ENCODE data around the gene TRAF3IP1.
"Not testable (repeated sequence)": the region's sequence is repeated elsewhere in the genome, so short reads cannot be mapped to it uniquely, and the experiment has no call there.

Gene TRAF3IP1

DNA sequence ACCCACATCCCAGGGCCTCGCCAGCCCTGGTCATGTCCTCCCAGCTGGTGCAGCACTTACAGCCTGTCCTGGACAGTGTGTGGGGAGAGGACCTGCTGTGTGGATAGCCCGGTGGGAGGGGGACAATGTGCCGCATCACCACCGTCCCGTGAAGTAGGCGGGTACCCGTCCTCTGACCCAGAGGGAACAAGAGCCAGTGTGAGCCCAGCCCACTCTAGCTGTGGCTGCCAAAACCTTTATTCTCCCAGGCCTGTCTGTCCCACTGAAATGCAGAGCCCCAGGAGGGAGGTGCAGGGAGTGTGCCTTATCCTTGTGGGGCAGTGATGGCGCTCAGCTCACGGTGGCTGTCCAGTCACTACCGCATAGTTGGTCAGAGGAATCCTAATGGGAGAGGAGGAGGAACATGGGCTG, 1.7 kb downstream of the TRAF3IP1 start:
- no peaks in the 10 kb centered on the region for H3K9me3 ChIP-seq (ENCODE audit: insufficient read depth, low read length)
- TF ChIP-seq EZH2phosphoT487 (IDR thresholded peaks at IDR 0.05; ENCODE audit: low read depth), result no peak
- TF ChIP-seq CTCF (IDR thresholded peaks at IDR 0.05; ENCODE audit: low read depth, low read length), result no peak
- no peak overlapping the region for H3K9ac ChIP-seq (ENCODE audit: low read length)
- peaks cover 4% of the 10 kb centered on the region; the same call in 1 of the 2 replicates for H3K79me2 ChIP-seq (ENCODE audit: low read length)
- no peak overlapping the region for H3K4me3 ChIP-seq (ENCODE audit: low read length)
- no peaks in the 10 kb centered on the region for H3K27me3 ChIP-seq (ENCODE audit: low read depth, low read length)
- no peak overlapping the region for H2AFZ ChIP-seq (ENCODE audit: low read depth, low read length)
- no peak overlapping the region for H3K4me2 ChIP-seq (ENCODE audit: low read length)
- peaks cover 10% of the 10 kb centered on the region for H3K4me1 ChIP-seq (ENCODE audit: low read length)
- H3K36me3 ChIP-seq (replicated peaks; ENCODE audit: low read depth, low read length), result no peaks in the 10 kb centered on the region
- H3K27ac ChIP-seq (ENCODE audit: low read length), result no peak overlapping the region
- no peaks in the 10 kb centered on the region for H4K20me1 ChIP-seq (ENCODE audit: insufficient read depth, low read length)

DNA sequence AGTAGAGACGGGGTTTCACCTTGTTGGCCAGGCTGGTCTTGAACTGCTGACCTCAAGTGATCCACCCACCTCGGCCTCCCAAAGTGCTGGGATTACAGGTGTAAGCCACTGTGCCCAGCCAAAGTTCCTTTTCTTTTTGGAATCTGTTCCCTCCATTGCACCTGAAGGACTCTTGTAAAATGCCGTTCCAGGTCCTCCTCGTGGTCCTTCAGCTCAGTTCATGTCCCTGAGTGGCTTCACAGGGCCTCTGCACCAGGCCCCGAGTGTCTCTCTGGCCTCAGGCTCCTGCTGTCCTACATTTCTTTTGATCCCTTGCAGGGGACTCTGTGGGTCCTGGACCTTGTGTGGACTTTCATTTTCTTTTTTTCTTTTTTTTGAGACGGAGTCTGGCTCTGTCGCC, 3.9 kb downstream of the TRAF3IP1 start:
- not testable (repeated sequence) for H3K4me3 ChIP-seq (ENCODE audit: low read length)

DNA sequence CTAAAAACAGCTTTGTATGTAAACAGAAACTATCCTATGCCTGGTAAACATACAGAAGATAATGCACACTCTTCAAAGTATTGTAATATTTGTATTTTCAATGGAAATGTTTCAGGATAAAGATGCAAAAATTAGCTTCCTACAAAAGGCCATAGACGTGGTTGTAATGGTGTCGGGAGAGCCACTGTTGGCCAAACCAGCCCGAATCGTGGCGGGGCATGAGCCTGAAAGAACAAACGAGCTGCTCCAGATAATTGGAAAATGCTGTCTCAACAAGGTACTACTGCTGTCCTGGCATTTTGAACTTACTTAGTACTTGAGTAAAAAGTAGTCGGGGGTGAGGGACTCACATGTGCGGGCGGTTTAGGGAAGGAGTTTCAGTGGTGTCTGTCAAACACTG, 5.4 kb downstream of the TRAF3IP1 start:
- Histone ChIP-seq H4K20me1 (ENCODE audit: insufficient read depth, low read length) (no peaks in the 10 kb centered on the region), H3K9ac (ENCODE audit: low read length) (no peak overlapping the region), H3K4me2 (ENCODE audit: low read length) (no peak overlapping the region), H3K27me3 (ENCODE audit: low read depth, low read length) (no peaks in the 10 kb centered on the region), H2AFZ (ENCODE audit: low read depth, low read length) (no peak overlapping the region), H3K4me1 (ENCODE audit: low read length) (peaks cover 6% of the 10 kb centered on the region), H3K4me3 (ENCODE audit: low read length) (no peak overlapping the region), H3K36me3 (replicated peaks; ENCODE audit: low read depth, low read length) (peaks cover 3% of the 10 kb centered on the region), H3K79me2 (ENCODE audit: low read length) (peaks cover 4% of the 10 kb centered on the region; the same call in 1 of the 2 replicates), H3K27ac (ENCODE audit: low read length) (no peak overlapping the region), H3K9me3 (ENCODE audit: insufficient read depth, low read length) (no peaks in the 10 kb centered on the region)
- TF ChIP-seq EZH2phosphoT487 (IDR thresholded peaks at IDR 0.05; ENCODE audit: low read depth) (no peak), CTCF (IDR thresholded peaks at IDR 0.05; ENCODE audit: low read depth, low read length) (no peak)

More for the DNA sequence above, 3.9 kb downstream of the TRAF3IP1 start:
- H3K4me1 ChIP-seq (ENCODE audit: low read length); H3K9ac ChIP-seq (ENCODE audit: low read length); H3K27ac ChIP-seq (ENCODE audit: low read length); H3K4me2 ChIP-seq (ENCODE audit: low read length); H3K27me3 ChIP-seq (ENCODE audit: low read depth, low read length); H3K9me3 ChIP-seq (ENCODE audit: insufficient read depth, low read length); H4K20me1 ChIP-seq (ENCODE audit: insufficient read depth, low read length); H2AFZ ChIP-seq (ENCODE audit: low read depth, low read length); H3K36me3 ChIP-seq (replicated peaks; ENCODE audit: low read depth, low read length); H3K79me2 ChIP-seq (ENCODE audit: low read length): not testable (repeated sequence)

DNA sequence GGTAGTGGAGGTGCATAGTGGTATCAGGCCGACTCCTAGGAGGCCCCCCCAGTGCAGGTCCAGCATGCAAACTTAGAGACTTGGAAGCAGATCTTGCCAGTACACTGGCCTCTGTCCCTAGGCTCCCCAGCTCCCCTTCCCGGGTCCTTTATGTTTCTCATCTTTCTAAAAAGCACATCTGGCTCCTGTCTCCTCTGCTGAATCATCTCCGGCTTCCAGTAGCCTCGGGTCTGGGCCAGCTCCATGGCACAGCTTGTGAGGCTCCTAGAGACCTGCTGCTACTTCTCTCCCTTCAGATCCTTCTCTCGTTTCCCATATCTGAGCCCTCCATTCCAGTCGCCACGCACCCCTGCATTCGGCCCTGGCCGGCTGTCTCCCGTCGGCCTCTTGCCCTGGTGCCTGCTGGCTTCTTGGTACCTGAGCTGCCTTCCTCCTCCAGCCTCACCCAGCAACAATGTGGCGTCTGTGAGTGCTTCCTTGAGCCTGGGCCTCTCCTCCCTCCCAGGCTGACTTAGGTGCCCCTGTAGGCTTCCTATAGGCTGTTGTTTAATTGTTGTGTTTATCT, 6.6 kb downstream of the TRAF3IP1 start:
- H3K9ac ChIP-seq (ENCODE audit: low read length), result no peak overlapping the region
- H3K4me3 ChIP-seq (ENCODE audit: low read length), result no peak overlapping the region
- H2AFZ ChIP-seq (ENCODE audit: low read depth, low read length), result no peak overlapping the region
- H3K36me3 ChIP-seq (replicated peaks; ENCODE audit: low read depth, low read length), result peaks cover 3% of the 10 kb centered on the region
- TF ChIP-seq EZH2phosphoT487 (IDR thresholded peaks at IDR 0.05; ENCODE audit: low read depth), result no peak
- TF ChIP-seq CTCF (IDR thresholded peaks at IDR 0.05; ENCODE audit: low read depth, low read length), result no peak
- H3K27ac ChIP-seq (ENCODE audit: low read length), result no peak overlapping the region
- no peaks in the 10 kb centered on the region for H3K9me3 ChIP-seq (ENCODE audit: insufficient read depth, low read length)
- no peak overlapping the region for H3K4me2 ChIP-seq (ENCODE audit: low read length)
- H3K27me3 ChIP-seq (ENCODE audit: low read depth, low read length), result no peaks in the 10 kb centered on the region
- H4K20me1 ChIP-seq (ENCODE audit: insufficient read depth, low read length), result no peaks in the 10 kb centered on the region
- H3K79me2 ChIP-seq (ENCODE audit: low read length), result no peaks in the 10 kb centered on the region; the same call in 1 of the 2 replicates
- no peaks in the 10 kb centered on the region for H3K4me1 ChIP-seq (ENCODE audit: low read length)

Measured in OCI-LY3 (cell line).